Right kidney (tissue), 1 donor: ENCODE data around the gene ESYT2.

ENCODE experiments used
- DNase-seq: peaks from one replicate; pipeline ENCODE4 v3.0.0-alpha.2; 2016

ESYT2 gene

DNA sequence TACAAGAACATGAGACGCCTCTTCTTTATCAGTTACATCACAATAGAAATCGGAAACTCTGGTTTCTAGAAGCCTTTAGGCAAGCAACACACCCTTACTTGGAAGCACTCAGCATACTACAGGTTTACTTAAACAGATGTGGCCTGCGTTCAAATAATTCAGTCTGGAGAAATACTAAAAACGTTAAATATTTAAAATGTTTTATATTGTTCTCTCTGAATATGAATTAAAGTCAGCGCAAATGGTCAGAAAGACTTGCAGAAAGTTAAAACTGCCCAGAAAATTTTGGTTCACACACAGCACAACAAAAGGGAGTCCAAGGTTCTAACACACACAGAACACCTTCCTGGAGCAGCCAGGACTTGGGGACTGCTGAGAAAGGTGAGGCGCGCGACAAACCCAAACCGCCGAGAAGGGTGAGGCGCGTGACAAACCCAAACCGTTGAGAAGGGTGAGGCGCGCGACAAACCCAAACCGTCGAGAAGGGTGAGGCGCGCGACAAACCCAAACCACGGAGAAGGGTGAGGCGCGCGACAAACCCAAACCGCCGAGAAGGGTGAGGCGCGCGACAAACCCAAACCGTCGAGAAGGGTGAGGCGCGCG lies 25.8 kb downstream of the ESYT2 start:
- DNase-seq, result no peak

DNA sequence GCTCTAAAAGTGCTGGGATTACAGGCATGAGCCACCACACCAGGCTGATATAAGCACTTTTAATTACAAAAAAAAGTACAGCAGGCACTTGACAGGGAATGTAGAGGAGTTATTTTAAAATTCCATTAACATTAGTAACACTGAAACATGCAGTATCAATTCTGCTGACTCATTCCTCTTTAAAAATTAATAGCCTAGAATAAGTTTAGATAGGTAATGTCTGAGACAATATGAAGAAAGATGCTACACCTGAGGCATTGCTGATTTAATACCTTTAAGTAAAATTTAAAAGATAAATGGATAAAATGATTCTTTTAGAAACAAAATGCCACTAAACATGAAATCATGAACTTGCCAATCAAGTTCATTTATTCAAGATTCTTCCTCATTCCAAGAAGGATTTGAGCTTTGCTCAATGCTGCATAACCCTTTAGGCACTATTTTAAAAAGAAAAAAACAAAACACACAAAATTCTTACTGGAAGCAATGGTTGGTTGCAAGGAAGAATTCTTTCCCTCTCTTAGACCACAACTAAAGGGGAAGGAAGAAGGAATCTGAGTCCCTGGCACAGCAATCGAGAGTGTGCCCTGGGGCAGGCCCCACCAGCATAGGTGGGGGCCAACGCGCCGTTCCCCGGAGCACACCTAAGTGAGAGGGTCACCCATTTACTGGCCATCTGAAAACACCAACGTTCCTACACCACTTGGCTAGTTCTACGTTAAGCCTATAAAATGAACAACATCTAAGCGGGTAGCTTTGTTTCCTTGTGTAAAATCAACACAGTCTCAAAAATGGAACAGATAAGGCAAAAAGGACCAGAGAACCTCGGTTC lies 26.6 kb downstream of the ESYT2 start:
- DNase-seq, result no peak

DNA sequence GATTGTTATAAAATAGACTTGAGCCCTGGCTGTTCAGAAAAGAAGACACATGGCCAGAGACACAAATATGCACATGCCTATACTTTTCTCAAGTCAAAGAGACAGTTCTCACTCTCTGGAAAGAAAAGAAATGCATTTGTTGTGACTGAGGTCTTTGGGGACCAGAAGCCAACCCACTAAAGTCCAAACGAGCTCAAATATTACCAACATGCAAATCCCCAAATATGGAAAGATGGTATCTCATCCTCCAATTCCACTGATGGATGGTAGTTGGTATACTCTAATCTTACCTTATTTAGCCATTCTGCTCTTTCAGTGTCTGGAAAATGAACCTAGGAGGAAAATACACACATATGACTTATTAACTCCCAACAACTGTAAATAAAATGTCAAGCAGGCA lies 30.6 kb downstream of the ESYT2 start:
- DNase-seq, result no peak

DNA sequence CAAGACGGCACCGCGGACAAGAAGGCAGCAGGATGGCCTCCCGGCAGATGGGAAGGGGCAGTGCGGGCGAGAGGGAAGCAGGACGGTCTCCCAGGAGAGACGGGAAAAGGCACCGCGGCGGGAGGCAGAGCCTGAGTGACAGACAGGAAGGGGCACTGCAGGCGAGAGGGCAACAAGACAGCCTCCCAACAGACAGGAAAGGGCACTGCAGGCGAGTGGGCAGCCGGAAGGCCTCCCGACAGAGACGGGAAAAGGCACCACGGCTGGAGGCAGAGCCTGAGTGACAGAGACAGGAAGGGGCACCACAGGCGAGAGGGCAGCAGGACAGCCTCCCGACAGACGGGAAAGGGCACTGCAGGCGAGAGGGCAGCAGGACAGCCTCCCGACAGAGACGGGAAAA lies 32.6 kb downstream of the ESYT2 start:
- DNase-seq, result no peak

DNA sequence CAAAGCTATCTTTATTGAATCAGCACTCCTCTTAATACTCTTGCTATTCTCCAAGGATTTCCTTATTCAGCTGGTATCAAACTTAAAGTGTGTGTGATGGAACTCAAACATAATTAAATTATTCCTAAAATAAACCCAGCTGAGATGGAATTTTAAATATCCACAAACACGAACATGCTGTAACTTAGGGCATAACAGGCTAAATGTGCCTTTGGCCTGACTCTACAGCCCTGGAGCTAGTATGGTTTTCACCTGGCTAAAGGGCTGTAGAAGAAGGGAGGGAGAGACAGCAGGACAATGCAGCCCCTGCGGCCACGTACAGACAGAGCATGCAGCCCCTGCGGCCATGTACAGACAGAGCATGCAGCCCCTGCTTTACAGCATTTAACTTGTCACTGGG lies 34.0 kb downstream of the ESYT2 start:
- DNase-seq, result no peak

DNA sequence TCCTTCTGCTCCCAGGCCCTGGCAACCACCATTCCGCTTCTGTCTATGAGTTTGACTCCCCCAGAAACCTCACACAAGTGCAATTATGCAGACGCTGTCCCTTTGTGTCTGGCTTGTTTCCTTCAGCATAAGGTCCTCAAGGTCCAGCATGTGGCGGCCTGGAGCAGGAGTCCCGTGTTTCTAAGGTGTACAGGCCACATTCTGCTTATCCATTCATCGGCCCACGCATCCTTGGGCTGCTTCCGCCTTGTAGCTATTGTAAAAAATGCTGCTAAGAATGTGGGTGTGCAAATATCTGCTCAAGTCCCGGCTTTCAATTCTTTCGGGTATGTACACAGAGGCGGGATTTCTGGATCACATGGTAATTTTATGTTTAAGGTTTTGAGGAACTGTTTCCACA lies 38.2 kb downstream of the ESYT2 start:
- no peak for DNase-seq

DNA sequence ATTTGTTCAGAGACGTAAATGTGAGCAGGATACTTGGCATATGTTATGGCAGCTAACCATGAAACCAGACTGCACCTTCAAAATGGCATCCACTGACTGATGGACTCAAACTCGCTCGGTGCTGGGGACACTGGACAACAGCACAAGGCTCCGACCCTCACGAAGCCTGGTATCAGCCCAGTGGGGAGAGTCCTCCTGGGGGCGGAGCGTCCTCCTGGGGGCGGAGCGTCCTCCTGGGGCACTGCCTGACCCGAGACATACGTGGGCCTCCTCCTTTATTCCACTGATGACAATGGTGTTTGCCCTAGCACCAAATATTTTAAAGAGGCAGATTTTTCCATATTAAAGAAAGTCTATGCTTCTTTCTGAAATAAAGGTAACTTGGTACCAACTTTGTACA lies 39.5 kb downstream of the ESYT2 start:
- DNase-seq, result no peak

DNA sequence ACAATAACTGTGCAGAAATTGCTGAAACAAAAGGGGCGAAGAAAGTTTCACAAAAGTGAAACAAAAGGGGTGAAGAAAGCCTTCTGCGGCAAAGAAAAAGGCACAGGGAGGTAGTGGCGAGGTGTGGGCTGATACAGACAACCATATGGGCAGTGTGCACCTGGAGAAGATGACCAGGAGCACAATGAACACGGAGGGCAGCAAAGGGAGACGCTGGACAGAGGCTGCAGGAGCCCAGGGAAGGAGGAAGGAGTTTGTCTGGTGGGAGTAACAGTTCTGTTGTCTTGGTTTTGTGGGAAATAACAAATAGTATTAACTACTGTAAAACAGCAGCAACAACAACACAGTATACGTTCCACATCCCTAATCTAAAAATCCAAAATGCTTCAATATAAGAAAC lies 42.4 kb downstream of the ESYT2 start:
- DNase-seq, result no peak

DNA sequence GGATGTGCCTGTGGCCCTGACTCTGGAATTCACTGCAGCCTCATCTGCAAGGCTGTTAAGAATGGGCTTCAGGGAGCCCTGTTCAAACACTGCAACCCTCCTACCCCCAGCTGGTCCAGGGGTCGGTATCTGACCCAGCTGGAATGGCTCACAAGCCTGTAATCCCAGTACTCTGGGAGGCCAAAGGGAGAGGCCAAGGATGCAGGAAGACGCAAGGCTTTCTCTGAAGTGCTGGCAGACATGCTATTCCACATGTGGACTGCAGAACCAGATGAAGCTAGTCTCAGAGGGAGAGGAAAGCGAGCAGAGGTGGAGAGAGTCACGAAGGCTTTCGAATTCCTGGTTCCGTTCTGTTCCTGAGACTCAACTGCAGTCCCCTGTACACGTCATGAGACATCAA lies 45.0 kb downstream of the ESYT2 start:
- DNase-seq, result no peak

DNA sequence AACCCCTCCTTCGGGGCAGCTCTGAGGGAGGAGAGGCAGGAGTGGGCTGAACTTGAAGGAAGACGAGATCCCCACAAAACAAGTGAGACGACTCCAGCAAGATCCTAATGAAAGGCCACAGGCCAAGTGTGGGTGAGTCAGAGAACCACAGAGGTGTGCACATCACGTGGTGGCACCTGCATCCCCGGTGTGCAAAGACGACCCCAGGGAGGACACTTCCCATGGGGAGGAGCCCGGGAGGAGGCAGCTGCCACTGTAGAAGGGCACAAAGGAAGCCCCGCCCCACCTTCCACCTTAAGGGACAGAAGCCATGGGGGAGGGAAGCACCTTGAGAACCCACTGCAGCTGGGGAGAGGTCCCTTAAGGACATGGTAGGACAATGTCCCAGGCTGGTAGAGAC lies 45.7 kb downstream of the ESYT2 start:
- no peak for DNase-seq

DNA sequence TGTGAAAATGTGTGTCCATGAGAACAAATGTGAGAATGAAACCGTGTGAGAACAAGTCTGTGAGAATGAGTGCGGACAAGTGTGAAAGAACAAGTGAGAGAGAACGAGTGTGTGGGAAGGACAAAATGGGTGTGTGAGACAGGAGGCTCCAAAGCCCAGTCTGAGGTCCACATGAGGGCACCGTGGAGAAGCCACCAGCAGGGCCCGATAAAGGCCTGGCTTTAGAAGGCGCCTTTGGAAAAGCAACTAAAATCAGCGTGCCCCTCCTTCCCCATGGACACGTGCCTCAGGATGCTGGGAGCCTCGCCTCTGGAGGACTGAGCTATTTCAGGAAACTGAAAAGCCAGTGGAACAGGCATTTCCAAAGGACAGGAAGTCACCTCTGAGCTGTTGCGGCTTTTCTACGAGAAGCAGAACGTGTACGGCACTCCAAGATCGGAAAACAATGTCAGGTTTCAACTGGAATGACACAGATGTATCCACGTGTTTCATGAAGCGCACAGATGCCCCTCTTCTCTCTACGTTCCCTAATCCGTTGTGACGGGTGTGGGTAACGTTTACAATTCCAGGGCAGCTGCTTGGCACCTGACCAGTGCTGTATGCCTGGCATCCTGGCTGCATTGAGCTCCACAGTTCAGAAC lies 46.4 kb downstream of the ESYT2 start:
- DNase-seq, result no peak

DNA sequence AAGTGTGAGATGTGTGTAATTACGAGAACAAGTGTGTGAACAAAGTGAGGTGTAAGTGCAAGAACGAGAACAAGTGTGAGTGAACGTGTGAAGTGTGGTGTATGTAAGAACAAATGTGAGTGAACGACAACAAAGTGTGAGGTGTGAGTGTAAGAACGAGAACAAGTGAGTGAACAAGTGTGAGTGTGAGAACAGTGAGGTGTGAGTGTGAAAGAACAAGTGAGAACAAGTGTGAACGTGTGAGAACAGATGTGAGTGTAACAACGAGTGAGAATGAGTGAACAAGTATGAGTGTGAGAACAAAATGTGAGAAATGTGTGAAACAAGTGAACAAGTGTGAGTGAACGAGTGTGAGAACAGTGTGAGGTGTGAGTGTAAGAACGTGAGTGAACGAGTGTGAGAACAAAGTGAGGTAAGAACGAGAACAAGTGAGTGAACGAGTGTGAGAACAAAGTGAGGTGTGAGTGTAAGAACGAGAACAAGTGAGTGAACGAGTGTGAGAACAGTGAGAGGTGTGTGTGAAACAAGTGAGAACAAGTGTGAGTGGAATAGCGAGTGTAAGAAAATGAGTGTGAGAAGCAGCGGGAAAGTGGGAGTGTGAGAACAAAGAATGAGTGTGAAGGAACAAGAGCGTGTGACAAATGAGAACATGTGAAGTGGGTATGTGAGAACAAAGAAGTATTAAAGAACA lies 47.2 kb downstream of the ESYT2 start:
- no peak for DNase-seq

DNA sequence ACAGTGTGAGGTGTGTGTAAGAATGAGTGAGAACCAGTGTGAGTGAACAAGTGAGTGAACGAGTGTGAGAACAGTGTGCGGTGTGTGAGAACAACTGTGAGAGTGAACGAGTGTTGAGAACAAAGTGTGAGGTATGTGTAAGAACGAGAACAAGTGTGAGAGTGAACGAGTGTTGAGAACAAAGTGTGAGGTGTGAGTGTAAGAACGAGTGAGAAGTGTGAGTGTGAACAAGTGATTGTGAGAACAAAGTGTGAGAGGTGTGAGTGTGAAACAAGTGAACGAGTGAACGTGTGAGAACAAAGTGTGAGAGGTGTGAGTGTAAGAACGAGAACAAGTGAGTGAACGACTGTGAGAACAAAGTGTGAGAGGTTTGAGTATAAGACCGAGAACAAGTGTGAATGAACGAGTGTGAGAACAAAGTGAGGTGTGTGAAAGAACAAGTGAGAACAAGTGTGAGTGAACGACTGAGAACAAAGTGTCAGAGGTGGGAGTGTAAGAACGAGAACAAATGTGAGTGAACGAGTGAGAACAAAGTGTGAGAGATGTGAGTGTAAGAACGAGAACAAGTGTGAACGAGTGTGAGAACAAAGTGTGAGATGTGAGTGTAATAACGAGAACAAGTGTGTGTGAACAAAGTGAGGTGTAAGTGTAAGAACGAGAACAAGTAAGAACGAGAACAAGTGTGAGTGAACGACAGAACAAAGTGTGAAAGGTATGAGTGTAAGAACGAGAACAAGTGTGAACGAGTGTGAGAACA lies 47.9 kb downstream of the ESYT2 start:
- no peak for DNase-seq

DNA sequence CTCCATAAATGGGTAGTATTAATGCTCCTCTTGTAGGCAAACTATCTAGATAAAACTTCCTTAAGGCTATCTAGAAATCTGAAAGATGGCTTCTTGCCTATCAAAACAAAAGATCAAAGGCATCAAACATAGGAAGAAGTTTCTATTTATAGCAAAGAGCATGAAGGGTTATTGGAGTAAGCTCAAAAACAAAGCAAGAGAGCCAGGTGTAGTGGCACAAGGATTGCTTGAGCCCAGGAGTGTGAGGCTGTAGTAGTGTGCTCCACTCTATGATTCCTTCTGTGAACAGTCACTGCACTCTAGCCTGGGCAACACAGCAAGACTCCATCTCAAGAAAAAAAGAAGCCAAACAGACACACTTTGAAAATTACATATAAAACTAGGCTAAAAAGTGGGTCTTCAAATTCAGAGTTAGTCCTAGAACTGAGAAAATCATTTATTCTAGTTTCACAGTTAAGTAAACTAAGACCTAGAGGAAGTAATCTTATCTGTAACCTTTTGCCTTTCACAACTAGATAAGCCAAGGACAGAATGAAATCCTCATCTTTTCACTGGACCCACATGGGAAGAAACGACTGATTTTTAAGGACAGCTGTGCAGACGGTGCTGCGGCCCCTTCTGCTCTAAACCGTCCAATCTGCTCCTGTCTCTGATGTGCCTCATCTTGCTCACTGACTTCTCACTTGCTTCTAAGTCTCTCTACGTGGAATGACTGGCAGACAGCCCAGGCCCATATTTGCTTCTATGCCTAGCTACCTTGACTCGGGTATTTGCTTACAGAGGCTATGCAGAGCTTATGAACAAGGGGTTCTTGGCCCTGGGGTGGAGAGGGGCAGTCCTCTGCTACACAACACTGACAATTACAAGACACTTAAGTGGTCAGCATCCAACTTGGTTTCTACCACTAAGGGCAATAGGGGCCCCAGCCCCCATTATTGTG lies 50.0 kb downstream of the ESYT2 start:
- no peak for DNase-seq

DNA sequence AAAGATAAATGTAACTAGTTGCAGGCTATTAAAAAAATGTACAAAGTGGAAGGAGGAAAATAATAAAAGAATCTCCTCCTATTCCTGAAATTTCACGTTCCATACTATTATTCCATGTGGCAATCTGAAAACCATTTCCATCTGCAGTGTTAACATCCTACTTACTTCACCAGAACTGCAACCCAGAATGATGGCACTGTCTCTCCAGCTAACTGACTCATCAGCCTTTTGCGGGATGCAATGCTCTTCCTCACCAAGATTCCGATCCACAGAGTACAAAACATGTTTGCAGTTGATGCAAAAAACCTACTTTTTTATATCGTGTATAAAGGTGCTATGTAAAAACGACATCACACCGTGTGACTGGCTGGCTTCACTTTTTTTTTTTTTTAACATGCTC lies 50.8 kb downstream of the ESYT2 start:
- no peak for DNase-seq

DNA sequence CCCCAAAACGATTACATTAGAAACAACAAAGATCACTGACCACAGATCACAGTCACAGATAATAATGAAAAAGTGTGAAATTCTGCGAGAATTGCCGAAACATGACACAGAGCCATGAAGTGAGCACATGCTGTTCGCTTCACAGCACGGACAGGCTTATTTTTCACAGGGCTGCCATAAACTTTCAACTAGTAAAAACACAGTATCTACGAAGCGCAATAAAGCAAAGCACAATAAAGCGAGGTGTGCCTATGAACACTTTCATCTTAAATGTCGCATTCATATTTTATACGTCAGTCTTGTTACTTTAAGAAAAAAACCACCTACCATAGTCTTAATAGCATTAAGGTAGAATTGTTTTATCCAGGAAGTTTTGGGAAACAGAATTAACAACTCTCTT lies 51.5 kb downstream of the ESYT2 start:
- DNase-seq, result no peak

DNA sequence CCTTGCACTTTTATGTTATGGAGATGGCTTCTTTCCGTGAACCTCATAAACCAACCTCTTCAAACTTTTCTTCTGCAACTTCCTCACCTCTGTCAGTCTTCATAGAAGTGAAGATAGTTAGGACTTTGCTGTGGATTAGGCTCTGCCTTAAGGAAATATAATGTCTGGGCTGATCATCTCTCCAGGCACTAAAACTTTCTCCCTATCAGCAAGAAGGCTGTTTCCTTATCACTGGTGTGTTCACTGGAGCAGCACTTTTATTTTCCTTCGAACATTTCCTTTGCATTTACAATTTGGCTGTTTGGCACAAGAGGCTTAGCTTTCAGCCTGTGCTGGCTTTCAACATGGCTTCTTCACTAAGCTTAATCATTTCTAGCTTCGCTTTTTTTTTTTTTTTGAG lies 52.8 kb downstream of the ESYT2 start:
- DNase-seq, result no peak

DNA sequence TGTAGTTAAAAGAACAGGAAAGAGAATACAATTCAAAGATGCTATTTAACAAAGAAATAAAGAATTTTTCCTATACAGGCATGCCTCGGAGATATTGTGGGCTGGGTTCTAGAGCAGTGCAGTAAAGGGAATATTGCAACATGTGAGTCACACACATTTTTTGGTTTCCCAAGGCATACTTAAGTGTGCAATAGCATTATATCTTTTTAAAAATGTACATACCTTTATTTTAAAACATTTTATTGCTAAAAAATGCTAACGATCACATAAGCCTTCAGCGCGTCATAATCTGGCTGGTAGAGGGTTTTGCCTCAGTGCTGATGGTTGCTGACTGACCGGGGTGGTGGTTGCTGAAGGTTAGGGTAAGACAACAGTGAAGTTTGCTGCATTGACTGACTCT lies 54.4 kb downstream of the ESYT2 start:
- no peak for DNase-seq

DNA sequence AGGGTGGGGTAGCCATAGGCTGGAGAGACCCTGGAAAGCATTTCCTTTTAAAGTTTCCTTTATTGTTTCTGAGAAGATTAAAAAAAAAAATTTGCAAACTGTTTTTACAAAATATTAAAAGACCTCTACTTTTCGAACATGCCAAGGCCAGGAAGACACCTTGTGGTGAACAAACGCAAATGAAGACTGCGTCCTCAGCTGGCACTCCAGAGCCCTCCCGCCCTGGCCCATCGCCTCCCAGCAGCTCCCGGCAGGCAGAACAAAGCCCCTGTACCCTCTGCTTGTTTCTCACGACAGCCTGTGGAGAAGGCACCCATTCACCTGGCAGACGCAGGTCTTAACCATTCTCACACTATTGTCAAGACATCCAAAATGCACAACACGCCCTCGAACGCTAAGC lies 56.4 kb downstream of the ESYT2 start:
- no peak for DNase-seq

DNA sequence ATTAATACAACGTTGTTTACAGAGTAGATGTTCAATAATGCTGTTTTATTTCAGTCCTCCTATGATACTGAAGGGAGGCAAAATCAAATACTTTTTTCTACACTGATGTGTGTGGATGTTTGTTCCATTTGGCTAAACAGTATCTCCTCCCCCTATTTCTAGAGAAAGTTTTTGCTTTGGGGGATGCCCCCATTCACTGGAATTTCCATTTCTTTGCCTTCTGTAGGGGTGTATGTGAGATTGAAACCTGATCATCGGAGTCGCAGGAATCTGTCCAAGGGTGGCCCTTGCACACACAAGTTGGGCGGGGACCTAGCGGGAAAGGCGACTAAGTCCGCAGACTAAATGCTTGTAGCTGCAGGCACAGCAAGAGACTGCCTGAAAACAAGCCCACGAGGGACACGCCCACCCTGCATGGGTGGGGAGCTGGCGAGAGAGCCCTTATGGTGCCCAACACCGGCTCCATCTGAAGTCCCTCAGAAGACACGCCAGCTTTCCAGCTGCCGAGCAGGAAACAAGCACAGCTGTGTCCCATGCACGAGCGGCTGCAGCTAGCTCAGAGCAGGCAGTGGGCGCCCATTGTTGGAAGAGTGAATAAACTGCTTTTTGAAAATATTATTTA lies 58.0 kb downstream of the ESYT2 start:
- no peak for DNase-seq

DNA sequence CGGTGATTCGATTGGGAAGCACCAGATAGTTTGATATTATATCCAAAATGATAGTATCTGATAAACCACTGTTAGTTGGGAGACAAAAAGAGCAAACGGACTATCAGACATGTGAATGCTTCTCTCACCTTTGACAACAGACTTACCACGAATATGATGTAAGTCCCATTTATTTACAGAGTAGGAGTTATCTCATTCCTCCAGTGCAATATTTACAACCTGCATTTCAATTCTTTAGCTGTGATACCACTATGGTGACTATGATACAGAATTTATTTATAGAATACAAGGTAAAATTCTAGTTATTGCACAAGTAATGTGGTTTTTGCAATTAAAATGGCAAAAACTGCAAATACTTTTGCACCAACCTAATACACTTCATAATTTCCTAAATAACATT lies 61.6 kb downstream of the ESYT2 start:
- DNase-seq, result no peak
